HUES6 (cell line): ENCODE measurements around the gene LRBA.

Source experiments
- H3K27ac ChIP-seq: 2 replicates; pipeline ENCODE4 v1.7.0; 2013; ENCODE audit warnings: low read depth, mild to moderate bottlenecking, low read length, inconsistent platforms
- H3K27me3 ChIP-seq: 2 replicates; pipeline ENCODE4 v1.6.1; 2013; ENCODE audit warnings: low read length; ENCODE audit not compliant: control insufficient read depth, insufficient read depth
- H3K36me3 ChIP-seq: 2 replicates; pipeline ENCODE4 v1.6.1; 2013; ENCODE audit warnings: low read length; ENCODE audit not compliant: control insufficient read depth, insufficient read depth
- H3K4me1 ChIP-seq: 2 replicates; pipeline ENCODE4 v1.6.1; 2013; ENCODE audit warnings: low read length; ENCODE audit not compliant: control insufficient read depth, insufficient read depth
- H3K4me3 ChIP-seq: 2 replicates; pipeline ENCODE4 v1.5.1; 2013; ENCODE audit warnings: low read depth, low read length
- H3K9ac ChIP-seq: one replicate; pipeline ENCODE4 v1.6.1; 2013; ENCODE audit warnings: mild to moderate bottlenecking, low read length
- H3K9me3 ChIP-seq: 2 replicates; pipeline ENCODE4 v1.6.1; 2013; ENCODE audit warnings: low read depth, low read length; ENCODE audit not compliant: control insufficient read depth, insufficient read depth

LRBA gene

GRCh38 chr4:150990993-150991392 is 24.1 kb downstream of the LRBA start:
- no peaks in the 10 kb centered on the region for H3K27me3 ChIP-seq
- H3K9me3 ChIP-seq, result no peaks in the 10 kb centered on the region
- H3K4me3 ChIP-seq, result no peak overlapping the region
- no peak overlapping the region for H3K9ac ChIP-seq
- H3K27ac ChIP-seq, result no peak overlapping the region
- no peaks in the 10 kb centered on the region for H3K36me3 ChIP-seq
- H3K4me1 ChIP-seq, result peaks cover 3% of the 10 kb centered on the region; the same call in 1 of the 2 replicates

- Histone ChIP-seq H3K9me3 (no peaks in the 10 kb centered on the region), H3K27ac (no peak overlapping the region), H3K27me3 (no peaks in the 10 kb centered on the region), H3K36me3 (no peaks in the 10 kb centered on the region), H3K4me1 (peaks cover 3% of the 10 kb centered on the region; the same call in 1 of the 2 replicates), H3K9ac (no peak overlapping the region), H3K4me3 (no peak overlapping the region)
These were observed 24.8 kb downstream of the LRBA start for GRCh38 chr4:150990250-150990649.

- Histone ChIP-seq H3K36me3 (no peaks in the 10 kb centered on the region), H3K4me1 (no peaks in the 10 kb centered on the region), H3K9ac (no peak overlapping the region), H3K9me3 (no peaks in the 10 kb centered on the region), H3K27ac (no peak overlapping the region), H3K27me3 (no peaks in the 10 kb centered on the region), H3K4me3 (no peak overlapping the region)
These were observed 26.8 kb downstream of the LRBA start for GRCh38 chr4:150988238-150988637.

- Histone ChIP-seq H3K9ac (no peak overlapping the region), H3K9me3 (no peaks in the 10 kb centered on the region), H3K36me3 (no peaks in the 10 kb centered on the region), H3K4me1 (no peaks in the 10 kb centered on the region), H3K27me3 (no peaks in the 10 kb centered on the region), H3K27ac (no peak overlapping the region), H3K4me3 (no peak overlapping the region)
These were observed 27.9 kb downstream of the LRBA start for GRCh38 chr4:150987204-150987603.

GRCh38 chr4:150986085-150986484 is 29.0 kb downstream of the LRBA start:
- Histone ChIP-seq H3K9ac (no peak overlapping the region), H3K36me3 (no peaks in the 10 kb centered on the region), H3K27me3 (no peaks in the 10 kb centered on the region), H3K4me3 (no peak overlapping the region), H3K4me1 (no peaks in the 10 kb centered on the region), H3K9me3 (no peaks in the 10 kb centered on the region), H3K27ac (no peak overlapping the region)

DNA sequence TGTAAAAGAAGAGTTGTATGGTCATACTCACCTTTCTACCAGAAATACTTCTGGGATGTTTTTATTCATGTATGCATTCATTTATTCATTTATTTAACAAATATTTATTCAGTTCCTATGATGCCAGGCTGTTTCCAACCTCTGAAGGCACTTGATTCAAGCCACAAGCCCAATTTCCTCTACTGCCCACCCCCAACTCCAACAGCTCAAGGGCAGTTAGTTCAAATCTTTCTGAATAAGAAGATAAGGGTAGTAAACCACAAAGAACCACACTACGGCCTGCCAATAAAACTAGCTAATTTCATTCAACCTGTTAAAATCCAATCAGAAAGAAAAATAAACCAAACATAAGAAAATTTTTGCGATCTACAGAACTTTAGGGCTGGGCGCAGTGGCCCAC is 31.2 kb downstream of the LRBA start:
- Histone ChIP-seq H3K27me3 (no peaks in the 10 kb centered on the region), H3K4me3 (no peak overlapping the region), H3K9me3 (no peaks in the 10 kb centered on the region), H3K27ac (no peak overlapping the region), H3K36me3 (no peaks in the 10 kb centered on the region), H3K9ac (no peak overlapping the region), H3K4me1 (no peaks in the 10 kb centered on the region)

DNA sequence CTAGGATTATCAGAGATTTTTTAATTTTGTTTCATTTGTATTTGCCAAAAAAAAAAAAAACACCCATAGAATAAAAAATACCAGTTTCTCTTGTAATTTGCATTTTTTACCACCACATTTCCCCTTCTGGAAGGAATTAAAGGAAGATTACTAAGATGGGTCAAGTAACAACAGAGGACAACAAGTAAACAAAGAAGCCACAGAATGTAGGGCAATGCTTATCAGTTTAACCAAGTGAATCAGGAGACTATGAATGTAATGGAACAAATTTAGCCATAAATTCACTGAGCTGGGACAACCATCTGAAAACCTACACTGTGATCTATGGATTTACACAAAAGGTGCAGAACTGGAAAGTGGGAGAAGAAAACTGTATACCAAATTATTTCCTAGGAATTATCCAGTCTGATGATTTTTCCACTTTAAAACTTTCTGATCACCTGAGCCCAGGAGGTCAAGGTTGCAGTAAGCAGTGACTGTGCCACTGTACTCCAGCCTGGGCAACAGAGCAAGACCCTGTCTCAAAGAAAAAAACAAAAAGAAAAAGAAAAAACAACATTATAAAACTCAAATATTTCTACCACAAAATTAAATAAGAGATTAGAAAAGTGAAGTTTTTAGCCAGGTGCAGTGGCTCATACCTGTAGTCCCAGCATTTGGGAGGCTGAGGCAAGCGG is 32.4 kb downstream of the LRBA start:
- H3K9ac ChIP-seq, result no peak overlapping the region
- H3K27ac ChIP-seq, result no peak overlapping the region
- no peaks in the 10 kb centered on the region for H3K36me3 ChIP-seq

GRCh38 chr4:150978738-150979575 is 36.1 kb downstream of the LRBA start:
- H3K9me3 ChIP-seq, result no peaks in the 10 kb centered on the region
- H3K36me3 ChIP-seq, result no peaks in the 10 kb centered on the region
- H3K4me3 ChIP-seq, result no peak overlapping the region
- no peak overlapping the region for H3K27ac ChIP-seq
- H3K4me1 ChIP-seq, result 0 out of 2 replicates have a peak, but pooled peaks cover 9% of the 10 kb centered on the region
- H3K27me3 ChIP-seq, result no peaks in the 10 kb centered on the region
- H3K9ac ChIP-seq, result no peak overlapping the region

More for the DNA sequence above, 32.4 kb downstream of the LRBA start:
- H3K4me1 ChIP-seq, result no peaks in the 10 kb centered on the region
- H3K27me3 ChIP-seq, result no peaks in the 10 kb centered on the region
- no peaks in the 10 kb centered on the region for H3K9me3 ChIP-seq
- no peak overlapping the region for H3K4me3 ChIP-seq

GRCh38 chr4:150976478-150977118 is 38.5 kb downstream of the LRBA start:
- 0 out of 2 replicates have a peak, but pooled peaks cover 9% of the 10 kb centered on the region for H3K4me1 ChIP-seq
- H3K27ac ChIP-seq, result no peak overlapping the region
- H3K9ac ChIP-seq, result no peak overlapping the region

DNA sequence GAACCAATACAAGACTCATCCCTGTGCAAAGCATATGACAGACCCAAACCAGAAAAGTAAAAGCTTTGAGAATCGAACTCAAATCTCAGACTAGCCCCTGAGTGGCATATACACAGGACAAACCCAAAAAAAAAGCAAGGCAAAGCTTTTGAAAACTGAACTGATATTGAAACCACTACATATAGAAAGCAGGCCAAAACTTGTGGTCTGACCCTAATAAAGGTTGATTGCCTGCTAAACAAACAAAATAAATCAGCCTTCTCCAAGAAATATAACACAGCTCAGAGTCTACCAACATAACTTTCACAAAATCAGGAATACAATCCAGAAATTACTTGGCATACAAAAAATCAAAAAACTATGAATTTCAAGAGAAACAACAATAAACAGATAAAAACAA is 40.3 kb downstream of the LRBA start:
- no peak overlapping the region for H3K27ac ChIP-seq
- no peaks in the 10 kb centered on the region for H3K27me3 ChIP-seq
- 0 out of 2 replicates have a peak, but pooled peaks cover 9% of the 10 kb centered on the region for H3K4me1 ChIP-seq
- H3K9ac ChIP-seq, result no peak overlapping the region
- no peak overlapping the region for H3K4me3 ChIP-seq
- H3K36me3 ChIP-seq, result no peaks in the 10 kb centered on the region
- no peaks in the 10 kb centered on the region for H3K9me3 ChIP-seq

More at GRCh38 chr4:150976478-150977118, 38.5 kb downstream of the LRBA start:
- Histone ChIP-seq H3K4me3 (no peak overlapping the region), H3K36me3 (no peaks in the 10 kb centered on the region), H3K27me3 (no peaks in the 10 kb centered on the region), H3K9me3 (no peaks in the 10 kb centered on the region)

GRCh38 chr4:150974252-150974640 is 40.8 kb downstream of the LRBA start:
- no peak overlapping the region for H3K9ac ChIP-seq
- no peak overlapping the region for H3K4me3 ChIP-seq
- H3K27ac ChIP-seq, result no peak overlapping the region
- no peaks in the 10 kb centered on the region for H3K9me3 ChIP-seq
- H3K4me1 ChIP-seq, result 0 out of 2 replicates have a peak, but pooled peaks cover 9% of the 10 kb centered on the region
- H3K36me3 ChIP-seq, result no peaks in the 10 kb centered on the region
- H3K27me3 ChIP-seq, result no peaks in the 10 kb centered on the region
